ENCODE measurements around the gene TH. TPM values are rescaled to one million over a fixed set of nuclear protein-coding genes. Genes with fewer than 3 reads are reported as not detected.

The TH gene
- total RNA-seq, 1 donor from 2014 or later: not detected

DNA sequence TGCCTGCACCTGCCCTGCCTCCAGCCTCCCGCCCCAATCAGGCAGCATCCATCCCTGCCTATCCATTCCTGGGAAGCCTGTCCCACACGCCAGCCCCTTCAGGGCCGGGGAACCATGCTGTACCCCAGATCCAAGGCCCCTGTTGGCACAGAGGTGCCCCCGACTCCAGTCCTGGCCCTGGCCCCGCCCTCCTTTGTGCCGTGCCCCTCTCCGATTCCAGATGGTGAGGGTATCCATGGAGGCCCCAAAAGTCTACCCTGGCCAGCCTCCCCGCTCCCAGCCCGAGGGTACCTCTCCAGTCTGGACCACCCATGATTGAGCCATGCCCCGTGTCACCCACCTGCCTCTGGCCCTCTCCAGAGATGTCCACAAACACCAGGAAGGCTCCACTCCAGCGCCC is 2.7 kb upstream of the TH start:
- no peak for DNase-seq
- Histone ChIP-seq H3K4me3 (no peak overlapping the region), H3K27ac (replicated peaks) (no peak overlapping the region), H3K9me3 (replicated peaks) (no peaks in the 10 kb centered on the region), H3K36me3 (no peaks in the 10 kb centered on the region), H3K27me3 (ENCODE audit: low read depth) (peaks cover 45% of the 10 kb centered on the region), H3K4me1 (peaks cover 4% of the 10 kb centered on the region)
- TF ChIP-seq, protein P1, sequence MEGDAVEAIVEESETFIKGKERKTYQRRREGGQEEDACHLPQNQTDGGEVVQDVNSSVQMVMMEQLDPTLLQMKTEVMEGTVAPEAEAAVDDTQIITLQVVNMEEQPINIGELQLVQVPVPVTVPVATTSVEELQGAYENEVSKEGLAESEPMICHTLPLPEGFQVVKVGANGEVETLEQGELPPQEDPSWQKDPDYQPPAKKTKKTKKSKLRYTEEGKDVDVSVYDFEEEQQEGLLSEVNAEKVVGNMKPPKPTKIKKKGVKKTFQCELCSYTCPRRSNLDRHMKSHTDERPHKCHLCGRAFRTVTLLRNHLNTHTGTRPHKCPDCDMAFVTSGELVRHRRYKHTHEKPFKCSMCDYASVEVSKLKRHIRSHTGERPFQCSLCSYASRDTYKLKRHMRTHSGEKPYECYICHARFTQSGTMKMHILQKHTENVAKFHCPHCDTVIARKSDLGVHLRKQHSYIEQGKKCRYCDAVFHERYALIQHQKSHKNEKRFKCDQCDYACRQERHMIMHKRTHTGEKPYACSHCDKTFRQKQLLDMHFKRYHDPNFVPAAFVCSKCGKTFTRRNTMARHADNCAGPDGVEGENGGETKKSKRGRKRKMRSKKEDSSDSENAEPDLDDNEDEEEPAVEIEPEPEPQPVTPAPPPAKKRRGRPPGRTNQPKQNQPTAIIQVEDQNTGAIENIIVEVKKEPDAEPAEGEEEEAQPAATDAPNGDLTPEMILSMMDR (IDR thresholded peaks at IDR 0.05; ENCODE audit: borderline replicate concordance): no peak
- intact Hi-C loops (cut with micrococcal nuclease): no loop called here

DNA sequence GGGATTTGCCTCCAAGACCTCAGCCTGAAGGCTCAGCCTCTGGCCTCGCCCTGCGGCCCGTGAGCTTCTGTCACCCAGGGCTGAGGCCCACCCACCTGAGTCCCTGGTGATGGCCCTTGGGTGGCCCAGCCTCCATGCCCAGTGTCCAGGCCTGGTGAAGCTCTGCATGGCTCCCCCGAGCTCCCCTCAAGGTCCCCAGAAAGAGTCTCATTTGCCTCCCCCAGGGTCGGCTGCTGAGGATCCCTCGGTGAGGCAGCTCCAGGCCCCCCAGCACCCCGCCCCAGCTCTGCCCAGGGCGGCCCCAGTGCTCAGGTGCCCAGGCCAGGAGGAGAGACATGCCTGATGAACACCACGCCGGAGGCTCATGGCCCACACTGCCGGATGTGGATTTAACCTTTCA is 2.1 kb upstream of the TH start:
- no peak for DNase-seq
- intact Hi-C loops (cut with micrococcal nuclease): no loop called here
- Histone ChIP-seq H3K4me3 (no peak overlapping the region), H3K4me1 (peaks cover 4% of the 10 kb centered on the region), H3K27me3 (ENCODE audit: low read depth) (peaks cover 45% of the 10 kb centered on the region), H3K36me3 (no peaks in the 10 kb centered on the region), H3K27ac (replicated peaks) (no peak overlapping the region), H3K9me3 (replicated peaks) (no peaks in the 10 kb centered on the region)
- TF ChIP-seq, protein P1 (IDR thresholded peaks at IDR 0.05; ENCODE audit: borderline replicate concordance): no peak

DNA sequence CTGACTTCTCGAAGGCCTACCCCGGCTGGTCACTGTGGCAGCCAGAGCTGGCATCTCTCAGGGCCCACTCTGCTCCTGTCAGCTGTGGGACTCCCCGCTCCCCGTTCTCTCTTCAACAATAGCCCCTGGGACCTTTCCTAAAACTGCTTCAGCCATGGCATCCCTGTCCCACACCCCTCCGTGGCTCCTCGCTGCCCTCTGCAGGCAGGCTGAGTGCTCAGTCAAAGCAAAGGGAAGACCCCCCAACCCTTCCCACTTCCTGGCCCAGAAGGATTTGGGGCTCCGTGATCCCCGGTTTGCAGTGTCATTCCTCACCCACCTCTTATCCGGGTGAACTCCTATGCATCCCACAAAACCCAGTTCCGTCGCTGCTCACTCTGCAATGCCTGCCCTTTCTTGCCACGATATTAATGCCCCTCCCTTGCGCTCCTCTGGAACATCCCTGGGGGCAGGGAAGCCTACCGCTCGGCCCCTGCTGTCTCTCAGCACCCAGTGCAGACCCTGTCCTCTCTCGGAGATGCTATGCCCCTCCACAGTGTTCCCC is 1.6 kb upstream of the TH start:
- no peak overlapping the region for H3K27ac ChIP-seq (replicated peaks)
- intact Hi-C loops (cut with micrococcal nuclease): no loop called here
- no peak for DNase-seq
- no peak overlapping the region for H3K4me3 ChIP-seq
- peaks cover 4% of the 10 kb centered on the region for H3K4me1 ChIP-seq
- no peaks in the 10 kb centered on the region for H3K9me3 ChIP-seq (replicated peaks)
- H3K36me3 ChIP-seq: no peaks in the 10 kb centered on the region
- TF ChIP-seq, protein P1 (IDR thresholded peaks at IDR 0.05; ENCODE audit: borderline replicate concordance): no peak
- peaks cover 47% of the 10 kb centered on the region for H3K27me3 ChIP-seq (ENCODE audit: low read depth)

DNA sequence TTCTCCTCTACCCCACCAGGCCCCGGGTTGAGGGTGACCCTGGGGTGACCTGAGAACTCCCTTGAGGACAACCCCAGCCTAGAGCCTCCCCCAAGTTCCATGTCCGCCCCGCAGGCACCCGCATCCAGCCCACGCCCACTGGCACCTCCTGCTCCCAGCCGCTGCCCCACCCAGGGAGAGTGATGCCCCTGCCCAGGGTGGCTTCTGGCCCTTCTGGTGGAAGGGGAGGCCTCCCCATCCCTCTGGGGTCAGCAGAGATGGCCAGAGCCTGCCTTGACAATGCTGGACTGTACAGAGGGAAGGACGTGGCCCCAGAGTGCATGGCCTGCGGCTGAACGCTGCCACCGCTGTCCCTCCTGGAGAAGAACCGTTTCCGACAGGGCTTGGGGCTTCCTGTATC is 1.1 kb upstream of the TH start:
- TF ChIP-seq, protein P1 (IDR thresholded peaks at IDR 0.05; ENCODE audit: borderline replicate concordance): no peak
- DNase-seq: no peak

DNA sequence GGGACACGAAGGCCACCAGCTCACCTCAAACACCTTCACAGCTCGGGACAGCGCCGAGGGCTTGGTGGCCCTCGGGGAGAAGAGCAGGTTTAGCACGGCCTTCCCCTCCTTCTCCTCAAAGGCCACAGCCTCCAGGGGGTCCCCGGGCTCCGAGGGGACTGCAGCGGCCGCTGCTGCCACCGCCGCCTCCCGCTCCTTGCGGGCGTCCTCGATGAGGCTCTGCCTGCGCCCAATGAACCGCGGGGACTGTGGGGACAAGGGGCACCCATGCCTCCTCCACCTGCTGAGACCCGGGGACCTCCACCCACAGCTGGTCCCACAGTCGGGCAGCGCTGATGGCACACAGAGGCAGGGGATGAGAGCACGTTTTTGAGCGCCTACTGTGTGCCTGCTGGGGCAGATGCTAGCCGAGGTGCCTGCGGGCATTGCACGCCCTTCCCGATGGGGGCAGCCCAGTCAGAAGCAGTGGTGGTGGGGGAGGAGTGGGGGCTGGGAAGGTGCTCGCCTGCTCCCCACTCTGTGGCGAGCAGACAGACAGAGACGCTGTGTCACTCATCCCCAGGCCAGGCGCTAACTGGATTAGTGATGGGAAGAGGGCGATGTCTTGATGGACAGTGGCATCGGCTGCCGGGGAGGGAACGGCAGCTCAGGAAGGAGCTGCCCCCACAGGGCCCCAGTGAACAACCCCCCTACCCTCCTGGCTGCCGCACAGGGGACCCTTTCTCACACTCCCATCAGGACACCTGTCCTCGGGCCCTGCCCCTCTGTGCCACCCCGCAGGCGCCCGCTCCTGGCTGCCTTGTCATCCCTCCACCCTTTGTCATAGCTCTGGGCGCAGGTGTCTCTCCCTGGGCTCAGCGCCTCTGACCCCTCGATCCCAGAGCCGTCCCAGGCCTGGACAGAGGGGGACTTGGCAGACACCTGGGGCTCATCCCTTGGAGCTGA is 1.7 kb downstream of the TH start:
- intact Hi-C loops (cut with micrococcal nuclease): no loop called here
- TF ChIP-seq, protein P1 (IDR thresholded peaks at IDR 0.05; ENCODE audit: borderline replicate concordance): no peak

More for the DNA sequence above, 1.1 kb upstream of the TH start:
- Histone ChIP-seq H3K27me3 (ENCODE audit: low read depth) (peaks cover 52% of the 10 kb centered on the region), H3K27ac (replicated peaks) (no peak overlapping the region), H3K9me3 (replicated peaks) (no peaks in the 10 kb centered on the region), H3K4me1 (peaks cover 4% of the 10 kb centered on the region), H3K36me3 (no peaks in the 10 kb centered on the region), H3K4me3 (no peak overlapping the region)
- intact Hi-C loops (cut with micrococcal nuclease): no loop called here

More for the DNA sequence above, 1.7 kb downstream of the TH start:
- peaks cover 13% of the 10 kb centered on the region for H3K4me1 ChIP-seq
- H3K9me3 ChIP-seq (replicated peaks): no peaks in the 10 kb centered on the region
- no peak overlapping the region for H3K4me3 ChIP-seq
- no peaks in the 10 kb centered on the region for H3K36me3 ChIP-seq
- H3K27ac ChIP-seq (replicated peaks): no peak overlapping the region
- H3K27me3 ChIP-seq (ENCODE audit: low read depth): peaks cover 72% of the 10 kb centered on the region
- no peak for DNase-seq
